ENCODE data around the gene IGSF21. TPM values are rescaled to one million over a fixed set of nuclear protein-coding genes. Genes with fewer than 3 reads are reported as not detected.

The IGSF21 gene
- total and polyA plus RNA-seq, 4 experiments from 2014 or later = not detected

- CTCF ChIA-PET (ENCODE audit: partially characterized antibody) = no interaction called here
Measured at GRCh38 chr1:18305182-18305795, 197.7 kb downstream of the IGSF21 start.

DNA sequence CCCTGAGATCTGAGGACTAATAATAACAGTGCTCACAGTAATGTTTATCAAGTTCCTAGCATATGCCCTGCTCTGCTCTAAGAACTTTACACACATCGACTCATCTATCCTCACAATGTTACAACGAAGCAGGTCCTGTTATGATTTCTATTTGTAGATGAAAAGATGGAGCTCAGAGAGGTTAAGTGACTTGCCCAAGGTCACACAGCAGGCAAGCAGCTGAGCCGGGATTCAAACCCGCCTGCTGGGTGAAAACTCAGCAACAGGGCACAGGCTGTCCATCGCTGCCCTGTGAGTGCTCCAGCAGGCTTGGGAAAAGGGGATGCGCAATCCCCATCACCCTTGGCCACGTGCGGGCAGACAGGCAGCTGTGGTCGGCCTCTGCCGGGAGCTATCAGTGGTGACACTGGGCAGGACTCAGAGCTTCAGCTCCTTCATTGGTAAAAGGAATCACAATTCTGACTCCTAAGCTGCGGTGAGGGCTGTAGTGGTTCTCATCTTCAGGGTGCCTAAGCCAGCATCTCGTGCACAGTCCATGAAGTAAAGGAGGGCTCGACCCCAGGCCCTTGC, 199.8 kb downstream of the IGSF21 start:
- H3K36me3 Mint-ChIP-seq = no peaks in the 10 kb centered on the region
- intact Hi-C loops (cut with micrococcal nuclease) = no loop called here
- no peak overlapping the region for H3K4me3 ChIP-seq (ENCODE audit: low read length in 2 of 2)
- H3K4me3 Mint-ChIP-seq = no peak overlapping the region
- H3K27ac Mint-ChIP-seq = no peak overlapping the region
- no peak overlapping the region for H3K27ac ChIP-seq (ENCODE audit: low read depth, low read length)
- H3K9me3 Mint-ChIP-seq = peaks cover 0 to 10% (median under 1%) of the 10 kb centered on the region in 8 donors
- H3K27me3 ChIP-seq (ENCODE audit: insufficient read depth, low read length) = no peaks in the 10 kb centered on the region
- H3K4me1 ChIP-seq (ENCODE audit: insufficient read depth, low read length) = no peaks in the 10 kb centered on the region
- H3K36me3 ChIP-seq (ENCODE audit: insufficient read depth, low read length) = no peaks in the 10 kb centered on the region
- peaks cover 3 to 5% of the 10 kb centered on the region in 2 donors for H3K27me3 Mint-ChIP-seq
- ChIA-PET POLR2A (ENCODE audit: partially characterized antibody) (no interaction called here), CTCF (ENCODE audit: partially characterized antibody) (no interaction called here)
- H3K4me1 Mint-ChIP-seq = no peaks in the 10 kb centered on the region
- no peaks in the 10 kb centered on the region for H3K9me3 ChIP-seq (ENCODE audit: control insufficient read depth in 1 of 2, low read length in 2 of 2)
- no peak for DNase-seq

More at GRCh38 chr1:18305182-18305795, 197.7 kb downstream of the IGSF21 start:
- H3K36me3 ChIP-seq (ENCODE audit: insufficient read depth, low read length) = no peaks in the 10 kb centered on the region
- H3K27ac Mint-ChIP-seq = no peak overlapping the region
- no peaks in the 10 kb centered on the region for H3K36me3 Mint-ChIP-seq
- no peaks in the 10 kb centered on the region for H3K9me3 ChIP-seq (ENCODE audit: control insufficient read depth in 1 of 2, low read length in 2 of 2)
- no peak overlapping the region for H3K4me3 Mint-ChIP-seq
- H3K9me3 Mint-ChIP-seq = no peaks in the 10 kb centered on the region
- DNase-seq = no peak
- peaks cover 0 to 5% of the 10 kb centered on the region in 2 donors for H3K27me3 Mint-ChIP-seq
- H3K4me1 Mint-ChIP-seq = no peaks in the 10 kb centered on the region
- POLR2A ChIA-PET (ENCODE audit: partially characterized antibody) = no interaction called here
- no peak overlapping the region for H3K27ac ChIP-seq (ENCODE audit: low read depth, low read length)
- H3K4me3 ChIP-seq (ENCODE audit: low read length in 2 of 2) = no peak overlapping the region
- no peaks in the 10 kb centered on the region for H3K4me1 ChIP-seq (ENCODE audit: insufficient read depth, low read length)
- H3K27me3 ChIP-seq (ENCODE audit: insufficient read depth, low read length) = no peaks in the 10 kb centered on the region
- intact Hi-C loops (cut with micrococcal nuclease) = no loop called here

DNA sequence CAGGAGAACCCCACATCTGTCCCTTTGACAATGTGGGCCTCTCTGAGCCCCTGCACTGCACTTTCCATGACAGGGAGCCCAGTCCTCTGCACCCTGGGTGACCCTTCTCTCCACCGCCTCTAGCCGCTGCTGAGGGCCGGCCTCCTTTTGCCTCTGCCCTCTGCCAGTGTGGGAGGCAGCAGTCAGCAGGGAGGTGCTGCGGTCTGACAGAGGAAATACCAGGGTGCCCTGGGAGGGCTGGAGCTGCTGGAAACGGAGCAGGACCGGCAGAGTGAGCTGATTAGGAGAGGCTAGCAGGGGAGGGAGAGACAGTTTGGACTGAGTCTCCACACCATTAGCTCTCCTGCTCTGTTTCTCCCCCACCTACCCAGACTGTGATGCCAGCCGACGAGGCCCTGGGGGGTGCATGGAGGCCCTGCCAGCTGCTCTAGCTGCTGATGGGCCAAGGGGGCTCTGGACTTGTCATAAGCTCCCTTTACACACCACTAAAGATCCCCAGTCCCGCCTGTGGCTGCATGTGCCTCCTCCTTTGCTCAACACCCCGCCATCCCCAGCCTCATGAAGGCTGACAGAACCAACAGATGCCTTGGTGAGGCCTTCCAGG, 202.1 kb downstream of the IGSF21 start:
- H3K27me3 Mint-ChIP-seq = peaks cover 3% of the 10 kb centered on the region in 2 donors
- Histone ChIP-seq H3K27me3 (ENCODE audit: insufficient read depth, low read length) (no peaks in the 10 kb centered on the region), H3K4me3 (ENCODE audit: low read length in 2 of 2) (no peak overlapping the region), H3K27ac (ENCODE audit: low read depth, low read length) (no peak overlapping the region), H3K4me1 (ENCODE audit: insufficient read depth, low read length) (no peaks in the 10 kb centered on the region), H3K36me3 (ENCODE audit: insufficient read depth, low read length) (no peaks in the 10 kb centered on the region), H3K9me3 (ENCODE audit: control insufficient read depth in 1 of 2, low read length in 2 of 2) (no peaks in the 10 kb centered on the region)
- H3K9me3 Mint-ChIP-seq = peaks cover 0 to 10% (median under 1%) of the 10 kb centered on the region in 8 donors
- H3K36me3 Mint-ChIP-seq = no peaks in the 10 kb centered on the region
- intact Hi-C loops (cut with micrococcal nuclease) = no loop called here
- H3K4me1 Mint-ChIP-seq = no peaks in the 10 kb centered on the region
- no peak overlapping the region for H3K4me3 Mint-ChIP-seq
- CTCF ChIA-PET (ENCODE audit: partially characterized antibody) = interaction anchor here (2.5 kb wide), 1 partner anchor 10 kb away, joined by 7 read pairs; no protein-coding TSS in a partner anchor
- no peak overlapping the region for H3K27ac Mint-ChIP-seq
- POLR2A ChIA-PET (ENCODE audit: partially characterized antibody) = no interaction called here
- no peak for DNase-seq

DNA sequence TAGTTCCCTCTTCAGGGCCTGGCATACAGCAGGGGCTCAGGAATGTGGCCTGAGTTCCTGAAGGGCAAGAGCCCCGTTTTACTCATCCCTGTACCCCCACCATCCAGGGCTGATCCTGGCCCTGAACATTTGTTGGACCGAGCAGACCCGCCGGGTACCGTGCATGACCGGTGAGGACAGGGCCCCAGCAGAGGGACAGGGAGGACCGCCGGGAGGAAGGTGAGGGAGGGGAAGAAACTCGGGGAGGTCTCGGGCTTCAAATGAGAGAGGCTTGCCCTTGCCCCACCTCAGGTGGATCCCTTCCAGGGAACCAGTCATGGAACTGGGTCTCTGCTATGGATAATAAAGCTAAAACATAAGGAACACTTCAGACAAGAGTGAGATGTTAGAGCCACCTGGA, 205.4 kb downstream of the IGSF21 start:
- Mint-ChIP-seq H3K9me3 (peaks cover 0 to 10% (median 3%) of the 10 kb centered on the region in 8 donors), H3K4me3 (no peak overlapping the region), H3K27me3 (peaks cover 3 to 8% of the 10 kb centered on the region in 2 donors), H3K4me1 (no peaks in the 10 kb centered on the region), H3K27ac (no peak overlapping the region), H3K36me3 (no peaks in the 10 kb centered on the region)
- no peaks in the 10 kb centered on the region for H3K27me3 ChIP-seq (ENCODE audit: insufficient read depth, low read length)
- H3K36me3 ChIP-seq (ENCODE audit: insufficient read depth, low read length) = no peaks in the 10 kb centered on the region
- no peaks in the 10 kb centered on the region for H3K4me1 ChIP-seq (ENCODE audit: insufficient read depth, low read length)
- ChIA-PET CTCF (ENCODE audit: partially characterized antibody) (no interaction called here), POLR2A (ENCODE audit: partially characterized antibody) (no interaction called here)
- H3K4me3 ChIP-seq (ENCODE audit: low read length in 2 of 2) = no peak overlapping the region
- DNase-seq = no peak
- intact Hi-C loops (cut with micrococcal nuclease) = no loop called here
- H3K9me3 ChIP-seq (ENCODE audit: control insufficient read depth in 1 of 2, low read length in 2 of 2) = no peaks in the 10 kb centered on the region
- H3K27ac ChIP-seq (ENCODE audit: low read depth, low read length) = no peak overlapping the region

DNA sequence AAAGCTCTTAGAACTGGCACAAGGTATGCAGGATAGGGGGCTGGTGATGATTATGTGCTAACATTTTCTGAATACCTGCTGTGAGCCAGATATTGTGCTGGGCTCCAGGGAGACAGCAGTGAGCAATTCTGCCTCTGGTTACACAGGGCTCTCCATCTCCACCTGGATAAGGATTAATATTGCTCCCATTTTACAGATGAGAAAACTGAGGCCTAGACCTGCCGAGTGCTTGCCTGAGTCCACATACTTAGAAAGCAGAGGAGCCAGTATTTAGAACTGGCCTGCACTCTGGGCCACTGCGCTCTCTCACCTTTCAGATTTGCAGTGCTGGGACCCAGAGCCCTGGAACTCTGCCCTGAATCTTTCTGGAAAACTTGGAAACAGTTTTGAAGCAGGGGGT, 205.9 kb downstream of the IGSF21 start:
- Mint-ChIP-seq H3K4me1 (no peaks in the 10 kb centered on the region), H3K27me3 (peaks cover 3 to 8% of the 10 kb centered on the region in 2 donors), H3K36me3 (no peaks in the 10 kb centered on the region), H3K4me3 (no peak overlapping the region), H3K9me3 (peaks cover 0 to 10% (median 3%) of the 10 kb centered on the region in 8 donors), H3K27ac (no peak overlapping the region)
- Histone ChIP-seq H3K36me3 (ENCODE audit: insufficient read depth, low read length) (no peaks in the 10 kb centered on the region), H3K4me1 (ENCODE audit: insufficient read depth, low read length) (no peaks in the 10 kb centered on the region), H3K9me3 (ENCODE audit: control insufficient read depth in 1 of 2, low read length in 2 of 2) (no peaks in the 10 kb centered on the region), H3K27ac (ENCODE audit: low read depth, low read length) (no peak overlapping the region), H3K4me3 (ENCODE audit: low read length in 2 of 2) (no peak overlapping the region), H3K27me3 (ENCODE audit: insufficient read depth, low read length) (no peaks in the 10 kb centered on the region)
- intact Hi-C loops (cut with micrococcal nuclease) = no loop called here
- ChIA-PET POLR2A (ENCODE audit: partially characterized antibody) (no interaction called here), CTCF (ENCODE audit: partially characterized antibody) (no interaction called here)
- no peak for DNase-seq

- Mint-ChIP-seq H3K27ac (no peak overlapping the region), H3K9me3 (peaks cover 0 to 10% (median 4%) of the 10 kb centered on the region in 8 donors), H3K27me3 (peaks cover 3 to 8% of the 10 kb centered on the region in 2 donors), H3K4me3 (no peak overlapping the region), H3K36me3 (no peaks in the 10 kb centered on the region), H3K4me1 (no peaks in the 10 kb centered on the region)
- H3K36me3 ChIP-seq (ENCODE audit: insufficient read depth, low read length) = no peaks in the 10 kb centered on the region
- H3K4me1 ChIP-seq (ENCODE audit: insufficient read depth, low read length) = no peaks in the 10 kb centered on the region
- H3K9me3 ChIP-seq (ENCODE audit: control insufficient read depth in 1 of 2, low read length in 2 of 2) = no peaks in the 10 kb centered on the region
- DNase-seq = no peak
- intact Hi-C loops (cut with micrococcal nuclease) = no loop called here
- ChIA-PET POLR2A (ENCODE audit: partially characterized antibody) (no interaction called here), CTCF (ENCODE audit: partially characterized antibody) (no interaction called here)
- H3K4me3 ChIP-seq (ENCODE audit: low read length in 2 of 2) = no peak overlapping the region
- no peak overlapping the region for H3K27ac ChIP-seq (ENCODE audit: low read depth, low read length)
- no peaks in the 10 kb centered on the region for H3K27me3 ChIP-seq (ENCODE audit: insufficient read depth, low read length)
Measured at GRCh38 chr1:18314399-18314798, 206.8 kb downstream of the IGSF21 start.

- Mint-ChIP-seq H3K27me3 (peaks cover 3 to 8% of the 10 kb centered on the region in 2 donors), H3K36me3 (no peaks in the 10 kb centered on the region), H3K27ac (no peak overlapping the region), H3K4me1 (no peaks in the 10 kb centered on the region), H3K9me3 (peaks cover 0 to 10% (median 4%) of the 10 kb centered on the region in 8 donors), H3K4me3 (no peak overlapping the region)
- no peak overlapping the region for H3K4me3 ChIP-seq (ENCODE audit: low read length in 2 of 2)
- no peaks in the 10 kb centered on the region for H3K27me3 ChIP-seq (ENCODE audit: insufficient read depth, low read length)
- H3K9me3 ChIP-seq (ENCODE audit: control insufficient read depth in 1 of 2, low read length in 2 of 2) = no peaks in the 10 kb centered on the region
- H3K27ac ChIP-seq (ENCODE audit: low read depth, low read length) = no peak overlapping the region
- DNase-seq = no peak
- POLR2A ChIA-PET (ENCODE audit: partially characterized antibody) = no interaction called here
- intact Hi-C loops (cut with micrococcal nuclease) = no loop called here
- CTCF ChIA-PET (ENCODE audit: partially characterized antibody) = no interaction called here
- no peaks in the 10 kb centered on the region for H3K36me3 ChIP-seq (ENCODE audit: insufficient read depth, low read length)
- H3K4me1 ChIP-seq (ENCODE audit: insufficient read depth, low read length) = no peaks in the 10 kb centered on the region
Measured at GRCh38 chr1:18315449-18315848, 207.9 kb downstream of the IGSF21 start.

Measured in CD4-positive, alpha-beta memory T cell (primary cell).